HepG2 (cell line): Measurements from ENCODE around the gene UQCR10. TPM values are rescaled to one million over a fixed set of nuclear protein-coding genes. Genes with fewer than 3 reads are reported as not detected.

Experiments
- DDIT3 ChIP-seq: sonication (generic); formaldehyde crosslinking; IDR thresholded peaks from 2 replicates; pipeline ENCODE4 v1.4.0; 2020; ENCODE audit warnings: mild to moderate bottlenecking, missing genetic modification reagents
- EED ChIP-seq: sonication (generic); formaldehyde crosslinking; IDR thresholded peaks from 2 replicates; pipeline ENCODE4 v1.5.0; 2020; ENCODE audit warnings: mild to moderate bottlenecking, missing genetic modification reagents
- GPBP1L1 ChIP-seq: sonication (generic); formaldehyde crosslinking; IDR thresholded peaks from 2 replicates; pipeline ENCODE4 v1.5.0; 2020; ENCODE audit warnings: mild to moderate bottlenecking, missing genetic modification reagents
- HBP1 ChIP-seq: IDR thresholded peaks from 2 replicates; pipeline ENCODE4 v1.6.1; 2016; ENCODE audit warnings: low read depth, control low read depth
- ZFP36L1 ChIP-seq: sonication (generic); formaldehyde crosslinking; IDR thresholded peaks from 2 replicates; pipeline ENCODE4 v1.8.0; 2022; ENCODE audit warnings: mild to moderate bottlenecking, missing genetic modification reagents, moderate library complexity
- ZNF143 ChIP-seq: sonication (generic); formaldehyde crosslinking; IDR thresholded peaks from 2 replicates; pipeline ENCODE4 v1.4.0; 2020; ENCODE audit warnings: missing genetic modification reagents
- ZNF510 ChIP-seq: sonication (generic); formaldehyde crosslinking; IDR thresholded peaks from 2 replicates; pipeline ENCODE4 v1.4.0; 2020; ENCODE audit warnings: low read depth, mild to moderate bottlenecking, missing genetic modification reagents
- ZNF574 ChIP-seq: sonication (generic); formaldehyde crosslinking; IDR thresholded peaks from 2 replicates; pipeline ENCODE4 v1.4.0; 2020; ENCODE audit warnings: missing genetic modification reagents
- polyA plus RNA-seq, 8 experiments: library from polyadenylated mRNA; depleted of rRNA in 3 of 8; stranded (reverse) in 7 of 8; unstranded in 1 of 8; fragments of >200 nt; fragmentation: Illumina TruSeq in 4 of 8; extraction: Trizol in 4 of 8; gene quantifications; 2 replicates each; pipeline versions ENCODE4 v1.2.1 to v1.2.3, GENCODE V29; 2011 to 2016; ENCODE audit warnings: low read depth in 4 of 8, missing spikeins in 1 of 8, mixed read lengths in 1 of 8; ENCODE audit not compliant: insufficient read depth in 1 of 8
- total RNA-seq, 5 experiments: library from RNA; depleted of rRNA; stranded (reverse); fragments of >200 nt; fragmentation: Illumina TruSeq; extraction: Trizol; gene quantifications; 2 replicates each; pipeline ENCODE4 v1.2.3, GENCODE V29; 2016; ENCODE audit warnings: low read depth in 1 of 5

UQCR10 gene
- total and polyA plus RNA-seq, 2 of the 13 experiments (the other 11 are each of a cell fraction or from before 2014, with no cell fraction given): 225 to 232 TPM

- no peak for TF ChIP-seq ZNF510 (CRISPR knock-in tag)
- TF ChIP-seq HBP1 (CRISPR knock-in tag): no peak
- no peak for TF ChIP-seq ZFP36L1 (CRISPR knock-in tag)
- TF ChIP-seq DDIT3 (CRISPR knock-in tag): no peak
- no peak for TF ChIP-seq ZNF143 (CRISPR knock-in tag)
- no peak for TF ChIP-seq GPBP1L1 (CRISPR knock-in tag)
- no peak for TF ChIP-seq ZNF574
- no peak for TF ChIP-seq EED
Observed at GRCh38 chr22:29817724-29818123, 50.6 kb downstream of the UQCR10 start (continued).
